Measurements from ENCODE around the gene KCNH2. TPM values are rescaled to one million over a fixed set of nuclear protein-coding genes. Genes with fewer than 3 reads are reported as not detected.

Gene KCNH2
- total and polyA plus RNA-seq, 2 experiments from 2014 or later, result 2.6 to 14.7 TPM

DNA sequence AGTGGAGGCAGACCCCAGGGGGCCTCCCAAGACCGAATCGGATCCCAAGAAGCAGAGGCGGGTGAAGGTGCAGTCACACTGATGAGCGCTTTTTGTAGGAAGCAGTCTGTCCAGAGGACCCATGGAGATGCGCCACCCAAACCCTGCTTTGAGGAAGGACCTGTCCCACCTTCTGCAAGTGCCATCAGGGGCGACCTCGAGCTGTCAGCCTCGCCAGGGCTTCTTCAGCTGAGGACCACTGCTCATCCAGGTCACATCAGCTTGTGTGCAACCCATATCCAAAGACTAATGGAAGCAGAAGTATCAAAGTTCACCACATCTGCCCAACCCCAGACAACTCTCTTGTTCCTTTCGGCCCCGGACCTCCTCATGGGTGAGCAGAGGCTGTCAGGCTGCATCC, 61.5 kb downstream of the KCNH2 start (continued):
- TF ChIP-seq, protein P1, sequence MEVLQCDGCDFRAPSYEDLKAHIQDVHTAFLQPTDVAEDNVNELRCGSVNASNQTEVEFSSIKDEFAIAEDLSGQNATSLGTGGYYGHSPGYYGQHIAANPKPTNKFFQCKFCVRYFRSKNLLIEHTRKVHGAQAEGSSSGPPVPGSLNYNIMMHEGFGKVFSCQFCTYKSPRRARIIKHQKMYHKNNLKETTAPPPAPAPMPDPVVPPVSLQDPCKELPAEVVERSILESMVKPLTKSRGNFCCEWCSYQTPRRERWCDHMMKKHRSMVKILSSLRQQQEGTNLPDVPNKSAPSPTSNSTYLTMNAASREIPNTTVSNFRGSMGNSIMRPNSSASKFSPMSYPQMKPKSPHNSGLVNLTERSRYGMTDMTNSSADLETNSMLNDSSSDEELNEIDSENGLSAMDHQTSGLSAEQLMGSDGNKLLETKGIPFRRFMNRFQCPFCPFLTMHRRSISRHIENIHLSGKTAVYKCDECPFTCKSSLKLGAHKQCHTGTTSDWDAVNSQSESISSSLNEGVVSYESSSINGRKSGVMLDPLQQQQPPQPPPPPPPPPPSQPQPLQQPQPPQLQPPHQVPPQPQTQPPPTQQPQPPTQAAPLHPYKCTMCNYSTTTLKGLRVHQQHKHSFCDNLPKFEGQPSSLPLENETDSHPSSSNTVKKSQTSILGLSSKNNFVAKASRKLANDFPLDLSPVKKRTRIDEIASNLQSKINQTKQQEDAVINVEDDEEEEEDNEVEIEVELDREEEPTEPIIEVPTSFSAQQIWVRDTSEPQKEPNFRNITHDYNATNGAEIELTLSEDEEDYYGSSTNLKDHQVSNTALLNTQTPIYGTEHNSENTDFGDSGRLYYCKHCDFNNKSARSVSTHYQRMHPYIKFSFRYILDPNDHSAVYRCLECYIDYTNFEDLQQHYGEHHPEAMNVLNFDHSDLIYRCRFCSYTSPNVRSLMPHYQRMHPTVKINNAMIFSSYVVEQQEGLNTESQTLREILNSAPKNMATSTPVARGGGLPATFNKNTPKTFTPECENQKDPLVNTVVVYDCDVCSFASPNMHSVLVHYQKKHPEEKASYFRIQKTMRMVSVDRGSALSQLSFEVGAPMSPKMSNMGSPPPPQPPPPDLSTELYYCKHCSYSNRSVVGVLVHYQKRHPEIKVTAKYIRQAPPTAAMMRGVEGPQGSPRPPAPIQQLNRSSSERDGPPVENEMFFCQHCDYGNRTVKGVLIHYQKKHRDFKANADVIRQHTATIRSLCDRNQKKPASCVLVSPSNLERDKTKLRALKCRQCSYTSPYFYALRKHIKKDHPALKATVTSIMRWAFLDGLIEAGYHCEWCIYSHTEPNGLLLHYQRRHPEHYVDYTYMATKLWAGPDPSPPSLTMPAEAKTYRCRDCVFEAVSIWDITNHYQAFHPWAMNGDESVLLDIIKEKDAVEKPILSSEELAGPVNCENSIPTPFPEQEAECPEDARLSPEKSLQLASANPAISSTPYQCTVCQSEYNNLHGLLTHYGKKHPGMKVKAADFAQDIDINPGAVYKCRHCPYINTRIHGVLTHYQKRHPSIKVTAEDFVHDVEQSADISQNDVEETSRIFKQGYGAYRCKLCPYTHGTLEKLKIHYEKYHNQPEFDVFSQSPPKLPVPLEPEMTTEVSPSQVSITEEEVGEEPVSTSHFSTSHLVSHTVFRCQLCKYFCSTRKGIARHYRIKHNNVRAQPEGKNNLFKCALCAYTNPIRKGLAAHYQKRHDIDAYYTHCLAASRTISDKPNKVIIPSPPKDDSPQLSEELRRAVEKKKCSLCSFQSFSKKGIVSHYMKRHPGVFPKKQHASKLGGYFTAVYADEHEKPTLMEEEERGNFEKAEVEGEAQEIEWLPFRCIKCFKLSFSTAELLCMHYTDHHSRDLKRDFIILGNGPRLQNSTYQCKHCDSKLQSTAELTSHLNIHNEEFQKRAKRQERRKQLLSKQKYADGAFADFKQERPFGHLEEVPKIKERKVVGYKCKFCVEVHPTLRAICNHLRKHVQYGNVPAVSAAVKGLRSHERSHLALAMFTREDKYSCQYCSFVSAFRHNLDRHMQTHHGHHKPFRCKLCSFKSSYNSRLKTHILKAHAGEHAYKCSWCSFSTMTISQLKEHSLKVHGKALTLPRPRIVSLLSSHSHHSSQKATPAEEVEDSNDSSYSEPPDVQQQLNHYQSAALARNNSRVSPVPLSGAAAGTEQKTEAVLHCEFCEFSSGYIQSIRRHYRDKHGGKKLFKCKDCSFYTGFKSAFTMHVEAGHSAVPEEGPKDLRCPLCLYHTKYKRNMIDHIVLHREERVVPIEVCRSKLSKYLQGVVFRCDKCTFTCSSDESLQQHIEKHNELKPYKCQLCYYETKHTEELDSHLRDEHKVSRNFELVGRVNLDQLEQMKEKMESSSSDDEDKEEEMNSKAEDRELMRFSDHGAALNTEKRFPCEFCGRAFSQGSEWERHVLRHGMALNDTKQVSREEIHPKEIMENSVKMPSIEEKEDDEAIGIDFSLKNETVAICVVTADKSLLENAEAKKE (CRISPR knock-in tag; IDR thresholded peaks at IDR 0.05), result no peak
- TF ChIP-seq, protein P2, sequence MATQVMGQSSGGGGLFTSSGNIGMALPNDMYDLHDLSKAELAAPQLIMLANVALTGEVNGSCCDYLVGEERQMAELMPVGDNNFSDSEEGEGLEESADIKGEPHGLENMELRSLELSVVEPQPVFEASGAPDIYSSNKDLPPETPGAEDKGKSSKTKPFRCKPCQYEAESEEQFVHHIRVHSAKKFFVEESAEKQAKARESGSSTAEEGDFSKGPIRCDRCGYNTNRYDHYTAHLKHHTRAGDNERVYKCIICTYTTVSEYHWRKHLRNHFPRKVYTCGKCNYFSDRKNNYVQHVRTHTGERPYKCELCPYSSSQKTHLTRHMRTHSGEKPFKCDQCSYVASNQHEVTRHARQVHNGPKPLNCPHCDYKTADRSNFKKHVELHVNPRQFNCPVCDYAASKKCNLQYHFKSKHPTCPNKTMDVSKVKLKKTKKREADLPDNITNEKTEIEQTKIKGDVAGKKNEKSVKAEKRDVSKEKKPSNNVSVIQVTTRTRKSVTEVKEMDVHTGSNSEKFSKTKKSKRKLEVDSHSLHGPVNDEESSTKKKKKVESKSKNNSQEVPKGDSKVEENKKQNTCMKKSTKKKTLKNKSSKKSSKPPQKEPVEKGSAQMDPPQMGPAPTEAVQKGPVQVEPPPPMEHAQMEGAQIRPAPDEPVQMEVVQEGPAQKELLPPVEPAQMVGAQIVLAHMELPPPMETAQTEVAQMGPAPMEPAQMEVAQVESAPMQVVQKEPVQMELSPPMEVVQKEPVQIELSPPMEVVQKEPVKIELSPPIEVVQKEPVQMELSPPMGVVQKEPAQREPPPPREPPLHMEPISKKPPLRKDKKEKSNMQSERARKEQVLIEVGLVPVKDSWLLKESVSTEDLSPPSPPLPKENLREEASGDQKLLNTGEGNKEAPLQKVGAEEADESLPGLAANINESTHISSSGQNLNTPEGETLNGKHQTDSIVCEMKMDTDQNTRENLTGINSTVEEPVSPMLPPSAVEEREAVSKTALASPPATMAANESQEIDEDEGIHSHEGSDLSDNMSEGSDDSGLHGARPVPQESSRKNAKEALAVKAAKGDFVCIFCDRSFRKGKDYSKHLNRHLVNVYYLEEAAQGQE (IDR thresholded peaks at IDR 0.05; ENCODE audit: unreplicated experiment), result no peak

DNA sequence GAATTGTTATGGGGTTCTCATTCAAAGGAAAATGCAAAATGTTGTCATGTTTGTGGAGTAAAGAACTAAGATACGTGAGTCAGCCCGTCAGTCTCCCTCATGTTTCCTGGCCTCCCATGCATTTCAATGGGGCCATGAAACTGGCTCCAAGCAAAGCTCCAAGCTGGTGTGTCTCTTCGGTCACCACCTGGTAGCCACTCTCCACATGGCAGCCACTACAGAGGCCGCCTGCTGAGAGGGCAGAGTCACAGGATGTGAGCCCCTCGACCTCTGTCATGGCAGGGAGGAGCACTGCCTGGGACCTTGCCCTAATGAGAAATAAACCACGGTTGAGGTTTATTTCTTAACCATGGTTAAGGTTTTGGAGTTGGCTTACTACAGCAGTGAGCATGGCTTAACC, 63.2 kb downstream of the KCNH2 start:
- Histone ChIP-seq H2AFZ (no peak overlapping the region), H3K36me3 (ENCODE audit: insufficient read depth) (no peaks in the 10 kb centered on the region), H3K4me2 (no peak overlapping the region), H3K27ac (ENCODE audit: low read depth) (no peak overlapping the region), H3K4me3 (no peak overlapping the region), H4K20me1 (replicated peaks; ENCODE audit: insufficient read depth) (no peaks in the 10 kb centered on the region), H3F3A (replicated peaks; ENCODE audit: low read depth) (no peaks in the 10 kb centered on the region), H3K9me2 (ENCODE audit: insufficient read depth) (0 out of 2 replicates have a peak, but pooled peaks cover 8% of the 10 kb centered on the region), H3K79me2 (replicated peaks; ENCODE audit: insufficient read depth) (no peaks in the 10 kb centered on the region), H3K4me1 (ENCODE audit: insufficient read depth) (no peaks in the 10 kb centered on the region; the same call in 1 of the 2 replicates), H3K27me3 (ENCODE audit: insufficient read depth) (no peaks in the 10 kb centered on the region)
- Mint-ChIP-seq H3K4me3 (no peak overlapping the region), H3K9me3 (no peaks in the 10 kb centered on the region; the same call in 2 of the 3 replicates), H3K4me1 (peaks cover 14% of the 10 kb centered on the region), H3K36me3 (ENCODE audit: low read depth) (no peaks in the 10 kb centered on the region), H3K27ac (no peak overlapping the region), H3K27me3 (ENCODE audit: insufficient read depth, low read depth, poor library complexity) (peaks cover 7% of the 10 kb centered on the region)
- ATAC-seq, result no peak
- DNase-seq (ENCODE audit: low spot score), result no peak
- TF ChIP-seq, protein P3, sequence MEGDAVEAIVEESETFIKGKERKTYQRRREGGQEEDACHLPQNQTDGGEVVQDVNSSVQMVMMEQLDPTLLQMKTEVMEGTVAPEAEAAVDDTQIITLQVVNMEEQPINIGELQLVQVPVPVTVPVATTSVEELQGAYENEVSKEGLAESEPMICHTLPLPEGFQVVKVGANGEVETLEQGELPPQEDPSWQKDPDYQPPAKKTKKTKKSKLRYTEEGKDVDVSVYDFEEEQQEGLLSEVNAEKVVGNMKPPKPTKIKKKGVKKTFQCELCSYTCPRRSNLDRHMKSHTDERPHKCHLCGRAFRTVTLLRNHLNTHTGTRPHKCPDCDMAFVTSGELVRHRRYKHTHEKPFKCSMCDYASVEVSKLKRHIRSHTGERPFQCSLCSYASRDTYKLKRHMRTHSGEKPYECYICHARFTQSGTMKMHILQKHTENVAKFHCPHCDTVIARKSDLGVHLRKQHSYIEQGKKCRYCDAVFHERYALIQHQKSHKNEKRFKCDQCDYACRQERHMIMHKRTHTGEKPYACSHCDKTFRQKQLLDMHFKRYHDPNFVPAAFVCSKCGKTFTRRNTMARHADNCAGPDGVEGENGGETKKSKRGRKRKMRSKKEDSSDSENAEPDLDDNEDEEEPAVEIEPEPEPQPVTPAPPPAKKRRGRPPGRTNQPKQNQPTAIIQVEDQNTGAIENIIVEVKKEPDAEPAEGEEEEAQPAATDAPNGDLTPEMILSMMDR (conservative IDR thresholded peaks at IDR 0.05; ENCODE audit: low read depth in 2 of 2), result no peak
- TF ChIP-seq, protein P1 (CRISPR knock-in tag; IDR thresholded peaks at IDR 0.05), result no peak

Data from GM23338 (cell line).